IPS DF 4.7 (cell line): Measurements from ENCODE around the gene ZNRD2.

ENCODE experiments used
- DNase-seq: peaks from one replicate; pipeline ENCODE4 v3.0.0-alpha.2; 2013; ENCODE audit warnings: low spot score; ENCODE audit errors: extremely low read depth

The ZNRD2 gene

DNA sequence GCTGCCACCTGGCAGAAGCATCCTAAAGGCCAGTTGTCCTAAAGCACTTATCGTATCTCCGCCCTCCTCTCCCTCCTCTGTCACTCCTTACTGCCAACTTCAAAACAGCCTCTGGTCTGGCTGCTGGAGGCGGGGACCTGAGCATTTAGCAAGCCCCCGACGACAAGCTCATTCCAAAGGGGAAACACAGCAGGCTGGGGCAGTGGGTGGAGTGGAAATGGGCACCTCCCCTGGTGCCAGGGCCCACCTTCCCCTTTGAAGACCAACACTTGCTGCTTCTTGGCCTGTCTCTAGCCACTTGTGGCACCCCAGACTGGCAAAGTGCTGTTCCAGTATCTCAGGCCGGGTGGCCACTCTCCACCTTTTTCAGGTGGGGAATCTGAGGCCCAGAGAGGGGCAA is 40.1 kb downstream of the ZNRD2 start:
- DNase-seq = no peak

DNA sequence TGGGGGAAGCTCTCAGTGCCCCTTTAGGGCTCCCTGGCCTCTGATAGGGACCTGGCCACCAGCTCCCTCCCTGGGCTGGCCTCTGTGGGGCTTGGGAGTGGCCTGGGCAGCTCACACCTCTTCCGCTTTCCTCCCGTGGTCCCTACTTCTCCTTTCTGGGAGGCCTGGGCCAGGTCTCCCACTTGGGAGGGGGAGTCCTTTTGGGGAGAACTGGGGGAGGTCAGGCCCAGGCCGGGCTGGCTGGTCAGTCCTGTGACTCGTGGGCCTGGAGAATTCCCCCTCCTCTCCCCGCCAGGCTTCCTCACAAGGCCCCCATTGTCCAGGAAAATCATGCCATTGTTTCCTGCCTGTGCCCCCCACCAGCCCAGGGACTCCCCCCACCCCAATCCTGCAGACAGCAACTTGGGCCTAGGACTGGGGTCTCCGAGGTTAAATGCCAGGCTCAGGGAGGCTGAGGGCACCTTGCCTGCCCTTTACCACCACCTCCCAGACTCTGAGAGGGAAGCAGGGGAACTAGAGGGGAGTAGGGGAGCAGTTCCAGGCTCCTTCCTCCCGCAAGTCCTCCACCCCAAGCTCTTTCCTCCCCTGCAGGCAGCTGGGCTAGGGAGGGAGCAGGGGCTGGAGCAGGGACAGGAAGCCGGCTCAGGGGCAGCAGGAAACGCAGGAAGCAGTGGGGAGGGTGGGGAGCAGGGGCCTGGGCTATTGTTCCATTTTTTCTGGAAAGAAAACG is 40.9 kb downstream of the ZNRD2 start:
- DNase-seq = no peak

DNA sequence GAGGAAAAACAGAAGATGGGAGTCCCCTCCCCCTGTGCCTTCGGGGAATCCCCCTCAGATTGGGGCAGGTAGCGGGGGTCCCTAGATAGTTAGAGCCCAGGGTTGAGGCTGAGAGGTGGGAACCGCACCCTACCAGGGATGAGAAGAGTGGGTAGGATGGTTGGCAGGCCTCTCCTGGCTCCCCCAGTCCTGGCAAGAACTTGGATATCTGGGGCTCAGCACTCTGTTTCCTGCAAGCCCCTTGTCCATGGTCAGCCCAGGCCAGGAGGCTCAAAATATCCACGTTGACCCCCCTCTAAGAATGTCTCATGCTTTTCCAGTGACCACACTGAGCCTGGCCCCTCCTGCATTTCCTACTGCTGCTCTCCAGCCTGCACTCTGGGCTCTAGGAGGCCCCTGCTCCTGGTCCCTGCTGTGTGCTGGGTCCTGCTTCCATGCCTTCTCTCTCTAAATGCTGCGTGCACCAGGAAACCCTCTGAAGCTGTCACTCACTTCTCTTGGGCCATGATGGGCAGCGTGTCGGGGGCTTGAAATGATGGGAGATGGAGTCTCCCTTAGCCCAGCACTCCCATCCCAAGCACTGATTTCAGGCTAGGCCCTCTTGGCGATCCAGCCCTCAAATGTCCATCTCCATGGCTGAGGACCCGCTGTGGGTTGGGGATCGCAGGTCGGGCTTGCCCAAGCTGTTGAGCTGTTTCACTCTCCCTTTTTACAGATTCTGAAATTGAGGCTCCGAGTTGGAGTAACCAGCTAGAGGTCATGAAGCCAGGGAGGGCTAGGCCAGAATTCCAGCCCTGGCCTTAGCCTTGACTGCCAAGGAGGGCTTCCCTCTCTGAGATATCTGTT is 41.7 kb downstream of the ZNRD2 start:
- DNase-seq = no peak

DNA sequence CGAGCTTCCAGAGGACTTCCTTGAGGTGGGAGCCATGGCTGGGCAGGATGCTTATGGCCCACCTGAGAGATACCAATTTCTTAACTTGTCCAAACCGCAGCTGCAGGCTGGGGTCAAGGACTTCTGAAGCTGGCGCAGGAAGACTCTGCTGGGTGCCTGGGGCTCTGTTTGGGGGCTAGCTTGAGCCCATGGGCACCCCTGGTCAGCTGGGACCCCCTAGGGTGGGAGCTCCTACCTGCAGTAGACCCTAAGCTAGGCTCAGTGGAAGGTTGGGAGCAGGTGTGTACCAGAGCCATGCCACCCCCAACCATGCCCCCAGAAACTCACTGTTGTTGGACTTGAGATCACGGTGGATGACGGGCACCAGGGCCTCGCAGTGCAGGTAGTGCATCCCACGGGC is 42.4 kb downstream of the ZNRD2 start:
- DNase-seq = no peak

DNA sequence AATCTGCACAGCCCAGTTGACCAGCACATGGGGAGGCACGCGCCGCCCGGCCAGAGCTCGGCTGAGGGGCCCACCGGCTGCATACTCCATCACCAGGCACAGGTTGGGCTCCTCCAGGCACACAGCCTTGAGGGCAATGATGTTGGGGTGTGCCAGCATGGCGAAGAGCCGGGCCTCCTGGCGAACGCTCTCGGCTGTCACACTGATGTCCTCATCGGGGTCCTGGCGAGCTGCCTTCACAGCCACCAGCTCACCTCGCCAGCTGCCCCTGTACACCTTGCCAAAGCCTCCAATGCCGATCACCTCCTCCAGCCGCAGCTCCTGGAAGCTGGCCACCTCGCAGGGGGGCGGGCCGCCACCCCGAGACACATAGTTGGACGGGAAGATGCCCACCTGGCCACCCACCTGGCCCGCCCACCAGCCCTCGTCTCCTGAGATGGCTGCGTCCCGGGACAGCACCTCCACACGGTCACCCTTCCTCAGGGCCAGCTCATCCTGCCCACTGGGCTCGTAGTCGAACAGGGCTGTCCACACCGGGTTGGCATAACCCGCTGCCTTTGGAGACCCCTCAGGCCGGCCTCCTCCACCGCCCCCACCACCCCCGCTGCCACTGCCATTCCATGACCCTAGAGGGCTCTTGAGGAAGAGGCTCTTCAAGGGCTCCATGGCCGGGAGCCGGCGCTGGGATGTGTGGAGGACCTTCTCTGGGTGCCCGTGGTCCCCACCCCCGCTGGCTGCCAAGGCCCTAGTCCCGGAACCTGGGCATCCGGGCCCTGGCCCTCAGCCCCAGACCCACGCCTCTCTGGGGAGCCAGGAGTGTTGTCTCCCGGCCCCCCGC is 43.0 kb downstream of the ZNRD2 start:
- DNase-seq = no peak

DNA sequence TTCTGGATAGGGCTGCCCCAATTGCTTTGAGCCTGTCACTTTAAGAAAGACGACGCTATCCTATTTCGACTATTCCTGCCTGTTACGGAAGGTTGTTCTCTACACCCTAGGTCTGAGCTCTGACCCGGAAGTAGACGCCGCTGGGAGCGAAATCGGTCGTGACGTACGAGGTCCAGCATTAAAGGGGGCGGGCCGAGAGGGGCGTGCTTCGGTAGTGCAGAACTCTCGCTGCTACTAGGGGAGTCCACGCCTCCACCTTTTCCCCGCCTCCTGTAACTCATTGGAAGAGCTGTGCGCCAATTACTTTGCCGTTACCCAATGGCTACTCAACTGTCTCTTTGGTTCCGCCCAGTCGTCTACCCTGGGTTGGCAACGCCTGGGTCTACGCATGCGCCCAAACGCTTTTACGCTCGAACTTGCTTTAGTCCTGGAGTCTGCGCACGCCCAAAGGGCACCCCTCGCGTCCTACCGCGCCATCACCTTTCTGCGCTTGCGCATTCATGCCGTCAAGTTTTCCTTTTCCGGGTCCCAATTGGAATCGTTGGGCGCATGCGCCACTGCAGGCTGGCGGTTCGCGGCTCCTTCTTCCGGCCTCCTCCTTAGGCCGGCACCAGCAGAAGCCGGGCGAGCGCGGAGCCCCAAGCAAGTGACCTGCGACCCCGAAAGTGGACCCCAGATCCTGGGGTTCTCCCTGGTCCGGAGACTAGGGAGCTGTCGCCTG is 45.1 kb downstream of the ZNRD2 start, which contains the start of gene PCNX3:
TSS of gene PCNX3 (plus strand) at position 548 of the 721 bp plus-strand sequence. CDS start 536 bp downstream, outside the sequence.
- DNase-seq = peak; percentile 100

DNA sequence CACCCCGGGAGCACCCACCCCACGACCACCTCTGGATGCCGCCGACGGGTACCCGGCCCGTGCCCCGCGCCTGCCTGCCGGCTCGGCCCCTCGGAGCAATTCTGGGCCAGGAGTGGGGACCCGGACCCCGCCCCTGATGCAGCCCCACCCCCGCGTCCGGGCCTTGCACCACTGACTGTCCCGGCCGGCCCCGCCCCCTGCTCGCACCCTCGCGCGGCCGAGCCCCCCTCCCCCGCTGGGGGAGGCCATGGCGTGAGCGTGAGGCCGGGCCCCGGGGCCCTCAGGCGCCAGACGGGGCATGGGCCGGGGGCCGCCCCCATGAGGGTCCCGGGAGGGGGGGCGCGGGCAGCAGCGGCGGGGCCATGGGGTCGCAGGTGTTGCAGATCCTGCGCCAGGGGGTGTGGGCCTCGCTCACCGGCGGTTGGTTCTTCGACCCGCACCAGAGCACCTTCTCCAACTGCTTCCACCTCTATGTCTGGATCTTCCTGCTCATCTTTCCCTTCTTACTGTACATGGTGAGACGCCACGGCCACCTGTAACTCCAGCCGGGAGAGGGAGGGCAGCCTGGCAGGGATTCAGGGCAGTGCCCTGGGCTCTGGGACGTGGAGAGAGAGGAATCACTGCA is 45.8 kb downstream of the ZNRD2 start:
- DNase-seq = no peak

DNA sequence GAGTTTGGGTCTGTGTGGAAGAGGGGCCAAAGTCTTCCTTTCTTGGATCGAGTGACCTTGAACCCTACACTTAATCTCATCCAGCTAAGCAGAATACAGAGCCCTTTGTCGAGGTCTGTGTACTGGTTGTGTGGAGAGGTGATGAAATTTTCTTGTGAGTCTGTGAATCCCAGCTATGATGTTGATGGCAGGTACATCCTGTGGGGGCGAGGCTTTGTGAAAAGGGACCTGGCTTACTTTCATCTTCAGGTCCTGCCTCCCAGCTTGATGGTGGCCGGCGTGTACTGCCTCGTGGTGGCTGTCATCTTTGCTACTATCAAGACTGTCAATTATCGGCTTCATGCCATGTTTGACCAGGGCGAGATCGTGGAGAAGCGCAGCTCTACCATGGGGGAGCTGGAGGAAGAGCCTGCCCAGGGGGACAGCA is 46.3 kb downstream of the ZNRD2 start:
- no peak for DNase-seq

DNA sequence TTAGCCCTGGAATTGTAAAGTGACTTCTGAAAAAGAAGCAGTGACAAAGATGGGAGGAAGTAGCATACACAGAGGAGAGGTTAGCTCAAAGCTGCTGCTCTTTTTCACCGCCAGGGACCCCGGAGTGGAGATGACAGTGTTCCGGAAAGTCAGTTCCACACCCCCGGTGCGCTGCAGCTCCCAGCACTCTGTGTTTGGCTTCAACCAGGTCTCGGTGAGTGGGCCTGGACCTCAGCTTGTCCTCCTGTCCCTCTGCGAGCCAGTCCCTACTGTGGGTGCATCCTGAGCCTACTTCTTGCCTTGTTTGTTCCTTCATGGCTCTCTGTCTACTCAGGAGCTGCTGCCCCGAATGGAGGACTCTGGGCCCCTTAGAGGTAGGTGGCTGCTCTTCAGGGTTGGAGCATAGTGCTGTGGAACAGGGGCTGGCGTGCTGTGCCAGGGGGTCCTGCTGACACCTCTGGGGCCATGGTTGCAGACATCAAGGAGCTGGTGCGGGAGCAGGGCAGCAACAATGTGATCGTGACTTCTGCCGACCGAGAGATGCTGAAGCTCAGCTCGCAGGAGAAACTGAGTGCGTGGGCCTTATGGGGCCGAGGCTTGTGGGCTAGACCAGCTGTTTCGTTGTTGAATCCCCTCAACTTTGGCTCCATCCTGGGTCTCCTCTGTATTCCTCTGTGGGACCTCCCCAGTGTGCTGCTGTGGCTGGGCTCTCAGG is 47.0 kb downstream of the ZNRD2 start:
- no peak for DNase-seq

DNA sequence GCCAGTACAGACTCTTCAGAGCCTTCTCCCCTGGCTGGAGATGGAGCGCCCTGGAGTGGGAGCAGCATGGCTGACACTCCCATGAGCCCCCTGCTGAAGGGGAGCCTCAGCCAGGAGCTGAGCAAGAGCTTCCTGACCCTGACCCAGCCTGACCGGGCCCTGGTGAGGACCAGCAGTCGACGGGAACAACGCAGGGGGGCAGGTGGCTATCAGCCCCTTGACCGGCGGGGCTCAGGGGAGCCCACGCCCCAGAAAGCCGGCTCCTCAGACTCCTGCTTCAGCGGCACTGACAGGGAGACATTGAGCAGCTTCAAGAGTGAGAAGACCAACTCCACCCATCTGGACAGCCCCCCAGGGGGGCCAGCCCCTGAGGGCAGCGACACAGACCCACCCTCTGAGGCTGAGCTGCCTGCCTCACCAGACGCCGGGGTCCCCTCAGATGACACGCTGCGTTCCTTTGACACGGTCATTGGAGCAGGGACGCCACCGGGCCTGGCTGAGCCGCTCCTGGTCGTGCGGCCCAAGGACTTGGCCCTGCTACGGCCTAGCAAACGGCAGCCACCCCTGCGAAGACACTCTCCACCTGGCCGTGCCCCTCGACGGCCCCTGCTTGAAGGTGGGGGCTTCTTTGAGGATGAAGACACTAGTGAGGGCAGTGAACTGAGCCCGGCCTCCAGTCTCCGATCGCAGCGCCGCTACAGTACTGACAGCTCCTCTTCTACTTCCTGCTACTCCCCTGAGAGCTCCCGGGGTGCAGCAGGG is 47.9 kb downstream of the ZNRD2 start:
- DNase-seq = no peak

DNA sequence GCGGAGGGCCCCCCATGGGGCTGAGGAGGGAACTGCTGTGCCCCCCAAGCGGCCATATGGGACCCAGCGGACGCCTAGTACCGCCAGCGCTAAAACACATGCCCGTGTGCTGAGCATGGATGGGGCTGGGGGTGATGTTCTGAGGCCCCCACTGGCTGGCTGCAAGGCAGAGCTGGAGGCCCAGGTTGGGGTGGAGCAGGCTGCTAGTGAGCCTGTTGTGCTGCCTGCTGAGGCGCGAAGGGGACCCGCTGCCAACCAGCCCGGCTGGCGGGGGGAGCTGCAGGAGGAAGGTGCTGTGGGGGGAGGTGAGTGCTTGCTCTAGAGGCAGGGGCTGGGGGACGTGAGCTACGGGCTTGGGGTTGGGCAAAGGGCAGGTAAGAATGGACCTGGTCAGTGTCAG is 48.5 kb downstream of the ZNRD2 start:
- DNase-seq = no peak

DNA sequence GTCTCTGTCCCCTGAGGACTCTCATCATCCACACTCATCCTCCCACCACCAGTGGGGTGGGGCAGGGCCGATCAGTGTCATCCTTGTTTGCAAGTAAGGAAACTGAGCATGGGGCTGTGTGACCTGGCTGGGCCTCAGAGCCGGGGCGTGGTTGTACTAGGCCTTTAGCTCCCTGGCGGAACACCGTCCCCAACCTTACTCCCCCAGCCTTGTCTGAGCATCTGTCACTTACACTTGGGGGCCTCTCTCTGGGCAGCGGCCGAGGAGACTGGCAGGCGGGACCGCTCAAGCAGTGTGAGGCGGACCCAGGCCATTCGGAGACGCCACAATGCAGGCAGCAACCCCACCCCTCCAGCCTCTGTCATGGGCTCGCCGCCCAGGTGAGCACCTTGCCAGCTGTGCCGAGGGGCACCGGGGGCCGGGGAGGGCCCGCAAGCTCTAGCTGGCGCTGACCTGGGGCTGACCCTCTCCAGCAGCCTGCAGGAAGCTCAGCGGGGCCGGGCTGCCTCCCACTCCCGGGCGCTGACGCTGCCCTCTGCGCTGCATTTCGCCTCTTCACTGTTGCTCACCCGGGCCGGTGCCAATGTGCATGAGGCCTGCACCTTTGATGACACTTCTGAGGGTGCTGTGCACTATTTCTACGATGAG is 49.1 kb downstream of the ZNRD2 start:
- DNase-seq = no peak

DNA sequence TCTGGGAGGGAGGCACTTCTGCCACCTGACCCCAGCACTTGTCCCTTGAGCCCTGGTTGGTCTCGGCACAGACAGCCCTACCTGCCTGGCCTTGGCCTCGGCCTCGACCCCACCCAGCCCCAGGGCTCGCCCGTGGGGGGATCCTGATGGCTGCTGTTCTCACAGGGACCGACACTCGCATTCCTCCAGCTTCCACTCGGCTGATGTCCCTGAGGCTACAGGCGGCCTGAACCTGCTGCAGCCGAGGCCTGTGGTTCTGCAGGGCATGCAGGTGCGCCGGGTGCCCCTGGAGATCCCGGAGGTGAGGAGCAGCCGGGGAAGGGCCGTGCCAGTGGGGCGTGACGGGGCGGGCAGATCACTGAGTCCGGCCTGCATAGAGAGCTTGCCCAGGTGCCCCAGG is 50.4 kb downstream of the ZNRD2 start:
- no peak for DNase-seq

DNA sequence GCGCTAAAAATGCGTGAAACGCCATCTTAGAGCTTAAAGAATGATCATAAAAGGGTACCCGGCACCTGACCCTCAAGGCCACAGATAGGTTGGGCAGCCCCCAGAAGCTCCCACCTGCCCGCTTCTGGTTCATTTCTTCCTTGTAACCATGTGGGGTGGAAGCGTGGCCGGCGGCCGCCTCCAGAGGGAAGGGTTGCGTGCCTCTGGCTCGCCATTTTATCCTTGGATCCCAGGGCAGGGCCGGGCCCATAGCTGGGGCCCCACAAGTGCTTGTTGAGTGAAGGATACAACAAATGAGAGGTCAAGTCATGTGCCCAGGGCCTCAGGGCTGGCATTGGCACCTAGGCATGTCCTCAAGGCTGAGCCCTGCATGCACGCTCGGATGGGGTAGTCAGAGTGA is 51.2 kb downstream of the ZNRD2 start:
- no peak for DNase-seq
